Omental fat pad (tissue), 4 donors: ENCODE results near the gene MYCBPAP. TPM values are rescaled to one million over a fixed set of nuclear protein-coding genes. Genes with fewer than 3 reads are reported as not detected.

Experiments
- ATAC-seq: fragments of 150-250 bp; one replicate; pipeline ENCODE4 v1.9.1; 2016; ENCODE audit warnings: mild to moderate bottlenecking, moderate library complexity; ENCODE audit not compliant: low FRiP score
- DNase-seq: peaks from one replicate; pipeline ENCODE4 v3.0.0-alpha.2; 2019; ENCODE audit warnings: low spot score
- CTCF ChIP-seq, 3 donors: fragments of 450-650 bp; IDR thresholded peaks; one replicate each; pipeline ENCODE4 v1.5.1; 2016 to 2017; ENCODE audit warnings: antibody characterized with exemption in 3 of 3, mild to moderate bottlenecking in 3 of 3, moderate library complexity in 2 of 3
- total RNA-seq, 4 donors: library from RNA; depleted of rRNA; stranded (reverse); fragments of >200 nt; gene quantifications; one replicate each; pipeline ENCODE4 v1.1.0, GENCODE V29; 2016

Gene MYCBPAP
- total RNA-seq, 4 donors from 2014 or later, result 0.36 to 1.9 (median 1.0) TPM; not detected in 1

- no peak for TF ChIP-seq CTCF (IDR thresholded peaks at IDR 0.05)
- no peak for ATAC-seq
- DNase-seq, result no peak
Observed at GRCh38 chr17:50499721-50500120, 8.5 kb upstream of the MYCBPAP start.

- no peak for TF ChIP-seq CTCF (IDR thresholded peaks at IDR 0.05)
- DNase-seq (no peak), ATAC-seq (no peak)
Observed at GRCh38 chr17:50501054-50501453, 7.2 kb upstream of the MYCBPAP start.

GRCh38 chr17:50502301-50502990 is 5.8 kb upstream of the MYCBPAP start:
- TF ChIP-seq CTCF (IDR thresholded peaks at IDR 0.05), result no peak
- DNase-seq (no peak), ATAC-seq (no peak)

- ATAC-seq (no peak), DNase-seq (no peak)
- no peak for TF ChIP-seq CTCF (IDR thresholded peaks at IDR 0.05)
Observed at GRCh38 chr17:50505591-50506130, 2.6 kb upstream of the MYCBPAP start.

GRCh38 chr17:50506298-50506697 is 1.9 kb upstream of the MYCBPAP start:
- TF ChIP-seq CTCF (IDR thresholded peaks at IDR 0.05), result no peak
- no peak for DNase-seq
- no peak for ATAC-seq

GRCh38 chr17:50508573-50509460 is 578 bp downstream of the MYCBPAP start:
- no peak for DNase-seq
- peak; percentile 10 for ATAC-seq
- no peak for TF ChIP-seq CTCF (IDR thresholded peaks at IDR 0.05)
